ENCODE measurements around the gene YJEFN3. TPM values are rescaled to one million over a fixed set of nuclear protein-coding genes. Genes with fewer than 3 reads are reported as not detected.

The YJEFN3 gene
- total RNA-seq, 1 donor from 2014 or later, result 6.4 TPM

GRCh38 chr19:19527674-19528625, 761 bp upstream of the YJEFN3 start:
- no peak overlapping the region for H3K4me3 ChIP-seq
- H3K9me3 ChIP-seq, result no peaks in the 10 kb centered on the region
- H3K27ac ChIP-seq, result no peak overlapping the region
- intact Hi-C loops (cut with DNase I), result no loop called here
- H3K4me1 ChIP-seq, result peaks cover 7% of the 10 kb centered on the region
- H3K36me3 ChIP-seq, result peaks cover 41% of the 10 kb centered on the region
- TF ChIP-seq CTCF (IDR thresholded peaks at IDR 0.05), result no peak
- H3K27me3 ChIP-seq, result no peaks in the 10 kb centered on the region
- ATAC-seq, result no peak
- no peak for DNase-seq

DNA sequence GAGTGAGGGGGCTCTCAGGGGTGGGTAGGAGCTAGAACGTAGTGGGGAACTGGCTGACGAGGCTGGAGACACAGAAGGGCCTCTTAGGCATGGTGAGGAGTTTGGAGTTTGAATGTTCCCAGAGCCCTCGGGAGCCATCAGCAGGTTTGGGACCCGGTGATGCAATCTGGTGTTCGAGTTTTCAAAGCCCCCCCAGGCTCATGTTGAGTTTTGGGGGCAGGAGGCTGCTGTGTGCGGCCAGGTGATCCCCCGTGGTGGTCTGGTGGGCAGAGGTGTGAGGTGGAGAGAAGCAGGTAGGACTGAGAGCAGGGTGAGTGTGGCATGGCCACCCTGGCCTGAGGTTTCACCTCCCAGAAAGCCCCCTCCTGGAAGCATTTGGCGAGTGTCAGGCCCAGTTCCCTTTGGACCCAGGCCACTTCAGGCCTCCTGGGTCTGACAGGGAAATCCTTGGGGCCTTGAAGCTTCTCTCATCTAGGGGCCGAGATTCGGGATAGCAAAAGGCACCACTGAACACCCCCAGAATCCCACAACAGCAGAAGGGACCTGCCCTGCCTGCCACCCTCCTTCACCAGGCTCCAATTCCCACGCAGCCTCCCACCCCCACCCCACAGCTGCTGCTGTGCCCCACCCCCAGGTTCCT, 1.2 kb downstream of the YJEFN3 start:
- peaks cover 27% of the 10 kb centered on the region for H3K36me3 ChIP-seq
- H3K9me3 ChIP-seq, result no peaks in the 10 kb centered on the region
- DNase-seq (no peak), ATAC-seq (no peak)
- no peaks in the 10 kb centered on the region for H3K27me3 ChIP-seq
- intact Hi-C loops (cut with DNase I), result loop anchor here (5.0 to 10.0 kb wide), 2 partner anchors 112 to 425 kb away; partner anchors contain the start of gene GMIP
- no peak overlapping the region for H3K27ac ChIP-seq
- no peak for TF ChIP-seq CTCF (IDR thresholded peaks at IDR 0.05)
- no peak overlapping the region for H3K4me3 ChIP-seq
- H3K4me1 ChIP-seq, result peaks cover 7% of the 10 kb centered on the region

DNA sequence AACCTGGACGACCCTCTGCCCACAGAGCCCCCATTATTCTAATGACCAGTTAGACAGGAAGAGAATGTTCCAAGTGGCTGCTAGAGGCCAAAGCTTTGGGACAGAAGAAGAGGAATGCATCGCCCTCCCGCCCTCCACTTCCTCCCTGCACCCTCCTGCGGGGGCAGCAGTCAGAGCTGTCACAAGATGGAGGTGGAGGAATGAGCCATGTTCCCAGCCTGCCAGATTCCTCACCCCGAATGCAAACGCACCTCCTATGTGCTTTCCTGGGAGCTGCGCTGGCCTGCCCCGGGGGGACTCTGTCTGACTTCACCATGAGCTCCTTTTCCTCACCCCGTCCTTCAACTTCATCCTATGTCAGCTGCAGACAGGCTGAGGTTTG, 1.7 kb downstream of the YJEFN3 start:
- DNase-seq (no peak), ATAC-seq (no peak)
- Histone ChIP-seq H3K9me3 (no peaks in the 10 kb centered on the region), H3K4me1 (peaks cover 7% of the 10 kb centered on the region), H3K36me3 (peaks cover 27% of the 10 kb centered on the region), H3K27me3 (no peaks in the 10 kb centered on the region), H3K4me3 (no peak overlapping the region), H3K27ac (no peak overlapping the region)
- no peak for TF ChIP-seq CTCF (IDR thresholded peaks at IDR 0.05)
- intact Hi-C loops (cut with DNase I), result loop anchor here (5.0 to 10.0 kb wide), 2 partner anchors 112 to 424 kb away; partner anchors contain the start of gene GMIP

GRCh38 chr19:19530889-19531288, 2.2 kb downstream of the YJEFN3 start:
- ATAC-seq (no peak), DNase-seq (no peak)
- Histone ChIP-seq H3K9me3 (no peaks in the 10 kb centered on the region), H3K36me3 (peaks cover 27% of the 10 kb centered on the region), H3K4me3 (no peak overlapping the region), H3K27ac (no peak overlapping the region), H3K4me1 (peaks cover 7% of the 10 kb centered on the region), H3K27me3 (no peaks in the 10 kb centered on the region)
- intact Hi-C loops (cut with DNase I), result loop anchor here (5.0 to 10.0 kb wide), 2 partner anchors 111 to 424 kb away; partner anchors contain the start of gene GMIP
- TF ChIP-seq CTCF (IDR thresholded peaks at IDR 0.05), result no peak

GRCh38 chr19:19531951-19532805, 3.5 kb downstream of the YJEFN3 start:
- Histone ChIP-seq H3K27me3 (no peaks in the 10 kb centered on the region), H3K4me1 (peaks cover 7% of the 10 kb centered on the region), H3K27ac (no peak overlapping the region), H3K36me3 (peaks cover 15% of the 10 kb centered on the region), H3K4me3 (no peak overlapping the region), H3K9me3 (no peaks in the 10 kb centered on the region)
- ATAC-seq (peak; percentile 84), DNase-seq (peak; percentile 91)
- intact Hi-C loops (cut with DNase I), result loop anchor here (5.0 to 10.0 kb wide), 2 partner anchors 110 to 423 kb away; partner anchors contain the start of gene GMIP
- peak; percentile 94 for TF ChIP-seq CTCF (IDR thresholded peaks at IDR 0.05)
